ENCODE results near the gene SMIM45.
A peak's percentile ranks its signal among the peaks of the same experiment; 100 is the strongest.

SMIM45 gene

DNA sequence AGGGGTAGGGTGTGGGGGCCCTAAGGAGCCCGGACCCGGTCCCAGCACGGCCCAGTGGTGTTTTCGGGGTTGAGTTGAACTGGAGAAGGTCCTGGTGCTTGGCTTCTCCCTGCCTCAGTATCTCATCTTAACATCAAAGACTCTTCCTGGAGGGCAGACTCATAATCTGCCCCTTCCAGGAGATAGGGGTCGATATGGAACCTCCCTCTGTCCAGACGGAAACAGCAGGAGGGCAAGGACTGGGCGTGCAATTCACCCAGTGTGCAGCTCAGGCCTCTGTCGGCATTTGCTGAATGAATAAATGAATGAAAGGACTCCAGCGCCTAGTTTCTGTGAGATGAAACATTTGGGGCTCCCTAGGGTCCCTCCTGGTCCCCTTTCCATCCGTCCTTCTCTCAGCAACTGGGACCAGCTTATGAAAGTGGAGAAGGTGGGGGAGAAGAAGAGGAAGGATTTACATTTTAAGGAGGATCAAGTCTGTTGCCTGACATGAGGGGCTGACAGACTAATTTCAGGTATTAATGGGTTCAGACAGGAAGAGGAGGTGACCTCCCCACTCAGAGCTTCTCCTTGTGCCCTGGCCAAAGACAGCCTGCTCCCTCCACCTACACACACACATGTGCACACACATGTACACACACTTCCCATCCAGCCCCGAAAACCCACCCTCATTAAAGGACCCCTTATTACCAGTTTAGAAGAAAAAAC, 36.0 kb upstream of the SMIM45 start:
- DNase-seq, result no peak

DNA sequence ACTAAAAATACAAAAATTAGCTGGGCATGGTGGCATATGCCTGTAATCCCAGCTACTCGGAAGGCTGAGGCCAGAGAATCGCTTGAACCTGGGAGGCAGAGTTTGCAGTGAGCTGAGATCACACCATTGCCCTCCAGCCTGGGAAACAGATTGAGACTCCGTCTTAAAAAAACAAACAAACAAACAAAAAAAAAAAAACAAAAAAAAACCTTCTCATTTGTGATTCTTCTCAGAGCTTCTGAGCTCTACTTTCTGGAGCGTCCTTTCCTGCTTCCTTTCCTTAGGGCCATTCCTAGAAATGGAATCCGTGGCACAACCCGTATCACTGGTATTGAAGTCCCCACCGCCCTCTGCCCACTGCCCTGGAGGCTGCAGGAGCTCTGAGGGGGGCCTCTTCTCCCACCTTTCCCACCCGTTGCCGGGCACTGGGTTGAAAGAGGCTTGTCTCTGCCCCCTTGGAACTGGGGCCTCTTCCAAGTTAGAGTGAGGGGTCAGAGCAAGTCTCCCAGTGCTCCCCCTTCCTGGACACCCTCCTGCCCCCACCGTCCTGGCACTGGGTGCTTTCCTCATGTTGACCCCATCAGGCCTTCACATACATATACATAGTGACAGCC, 35.1 kb upstream of the SMIM45 start:
- DNase-seq, result no peak

DNA sequence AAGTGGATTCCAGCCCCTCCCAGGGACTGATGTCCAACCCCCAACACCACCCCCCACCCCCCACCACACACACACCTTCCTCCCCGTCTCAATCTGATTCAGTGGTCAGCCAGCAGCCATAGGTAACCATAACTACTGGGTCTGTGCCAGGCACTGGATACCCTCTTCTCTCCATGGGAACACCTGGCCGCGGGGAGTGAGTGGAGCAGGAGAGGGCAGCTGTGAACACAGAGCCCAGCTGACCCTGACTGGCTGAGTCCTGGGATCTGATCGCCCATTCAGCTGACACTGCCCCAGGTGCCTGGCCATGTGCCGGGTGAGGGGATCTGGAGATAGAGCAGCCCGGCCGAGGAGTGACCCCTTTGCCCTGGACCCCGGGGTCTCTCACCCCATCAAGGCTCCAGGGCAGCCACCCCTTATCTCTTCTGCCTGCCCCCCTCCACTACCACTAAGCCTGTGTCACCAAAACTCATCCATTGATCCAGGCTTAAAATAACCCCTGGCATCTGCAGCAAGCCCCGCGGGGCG, 34.5 kb upstream of the SMIM45 start:
- no peak for DNase-seq

DNA sequence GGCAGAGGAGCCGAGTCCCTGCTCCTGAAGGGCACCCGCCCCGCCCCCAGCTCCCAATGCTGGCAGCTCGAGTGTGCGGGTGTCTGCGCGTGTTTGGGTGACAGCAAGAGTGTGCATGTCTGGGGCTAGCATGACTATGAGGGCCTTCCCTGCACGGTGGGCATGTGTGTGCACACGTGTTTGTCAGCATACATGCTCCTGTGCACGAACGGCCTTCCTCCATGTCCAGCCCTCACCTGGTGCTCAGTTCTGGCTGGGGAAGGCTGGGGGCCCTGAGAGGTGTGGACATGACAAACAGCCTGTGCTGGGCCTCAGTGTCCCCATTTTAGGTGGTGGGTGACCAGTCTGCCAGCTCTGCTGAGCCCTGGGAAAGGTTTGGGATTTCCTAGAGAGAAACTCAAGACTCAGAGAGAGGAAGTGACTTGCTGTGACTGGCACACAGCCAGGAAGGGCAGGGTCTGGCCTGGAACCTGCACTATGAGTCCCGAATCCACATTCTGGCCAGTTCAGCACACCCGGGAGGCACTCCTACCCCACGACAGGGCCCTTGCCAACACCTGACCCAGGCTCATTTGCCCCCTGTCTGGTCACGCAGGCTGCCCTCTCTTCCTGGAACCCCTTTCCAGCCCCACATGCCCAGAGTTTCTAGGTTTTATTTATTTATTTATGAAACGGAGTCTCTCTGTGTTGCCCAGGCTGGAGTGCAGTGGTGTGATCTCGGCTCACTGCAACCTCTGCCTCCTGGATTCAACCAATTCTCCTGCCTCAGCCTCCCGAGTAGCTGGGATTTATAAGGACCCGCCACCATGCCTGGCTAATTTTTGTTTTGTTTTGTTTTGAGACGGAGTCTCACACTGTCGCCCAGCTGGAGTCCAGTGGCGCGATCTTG, 33.8 kb upstream of the SMIM45 start:
- no peak for DNase-seq

DNA sequence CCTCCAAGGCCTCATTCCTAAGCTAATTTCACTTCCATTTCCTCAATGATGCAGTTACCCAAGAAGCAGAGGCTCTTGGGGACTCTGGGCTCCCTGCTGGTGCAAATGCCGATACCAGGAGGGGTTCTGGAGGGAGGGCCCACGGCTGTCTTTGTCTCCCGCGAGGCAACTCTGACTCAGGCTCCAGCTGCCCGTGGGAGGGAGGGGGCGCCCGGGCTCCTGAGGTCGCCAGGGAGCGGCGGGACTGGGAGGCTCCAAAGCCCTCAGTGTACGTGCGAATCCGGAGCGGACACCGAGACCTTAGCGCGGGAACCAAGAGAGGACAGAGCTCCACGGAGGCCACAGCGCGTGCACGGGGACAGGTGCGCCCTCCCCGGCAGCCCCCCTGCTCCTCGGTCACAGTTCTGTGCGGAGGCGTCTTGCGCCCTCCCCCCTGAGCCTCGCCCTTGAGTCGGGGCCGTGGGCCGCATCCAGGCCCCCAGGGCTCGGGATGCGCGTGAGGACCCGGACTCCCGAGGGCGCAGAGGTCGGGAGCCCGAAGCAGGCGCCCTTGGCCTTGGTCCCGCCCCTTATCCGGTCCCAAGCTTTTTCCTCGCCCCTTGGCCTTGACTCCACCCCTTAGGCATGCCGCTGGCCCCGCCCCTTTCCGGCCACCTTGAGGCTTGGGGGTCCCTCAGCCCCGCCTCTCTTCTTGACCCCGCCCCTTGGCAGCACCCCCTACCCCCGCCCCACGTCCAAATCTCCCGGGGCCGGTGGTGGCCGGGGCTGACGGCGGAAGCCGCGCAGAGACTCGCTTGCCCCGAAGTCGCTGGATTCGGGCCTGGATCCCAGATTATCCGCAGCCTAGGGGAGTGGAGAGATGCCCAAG, 32.4 kb upstream of the SMIM45 start:
- DNase-seq, result no peak

DNA sequence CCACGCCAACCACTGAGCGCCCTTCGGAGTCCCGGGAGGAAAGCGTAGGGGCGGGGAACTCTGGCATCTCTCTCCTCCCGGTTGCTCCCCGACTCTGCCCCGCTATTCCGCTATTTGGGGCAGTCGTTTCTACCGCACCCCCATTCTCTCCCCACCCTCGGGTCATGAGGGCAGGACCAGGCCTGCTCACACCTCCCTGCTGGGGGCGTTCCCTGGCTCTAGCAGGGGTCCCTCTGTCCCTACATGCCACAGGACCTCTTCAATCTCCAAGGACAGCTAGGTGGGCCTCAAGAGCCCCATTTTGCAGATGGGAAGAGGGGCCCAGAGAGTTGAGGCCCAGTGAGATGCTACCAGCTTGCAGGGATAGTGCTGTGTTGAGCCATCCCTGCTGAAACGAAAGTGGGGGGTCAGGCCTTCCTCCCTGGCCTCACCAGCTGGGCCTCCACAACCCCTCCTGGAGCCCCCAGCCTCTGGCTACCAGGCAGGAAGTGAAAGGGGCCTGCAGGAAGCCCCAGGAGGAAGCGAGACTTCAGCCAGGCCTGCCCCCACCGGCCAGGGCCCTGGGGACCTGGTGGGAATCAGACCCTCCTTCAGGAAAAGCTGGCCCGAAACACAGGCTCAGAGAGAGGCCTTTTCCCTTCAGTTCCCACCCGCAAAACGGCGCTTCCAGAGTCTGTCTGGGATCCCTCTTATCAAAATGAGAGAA, 31.5 kb upstream of the SMIM45 start:
- no peak for DNase-seq

DNA sequence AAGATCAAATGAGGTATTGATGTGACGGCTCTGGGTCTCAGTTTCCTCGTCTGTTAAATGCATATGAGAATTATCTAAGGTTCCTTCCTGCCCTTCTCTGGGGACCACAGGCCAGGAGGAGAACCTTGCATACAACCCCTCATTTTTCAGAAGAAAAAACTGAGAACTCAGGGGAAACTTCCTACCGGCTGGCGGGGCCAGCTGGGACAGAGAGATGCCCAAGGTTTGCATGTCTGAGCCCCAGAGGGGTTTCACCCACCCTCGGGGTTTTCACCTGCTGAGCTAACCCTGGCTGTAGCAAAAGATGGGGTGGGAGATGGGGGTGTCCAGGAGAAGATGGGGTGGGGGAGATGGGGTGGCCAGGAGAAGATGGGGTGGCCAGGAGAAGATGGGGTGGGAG, 29.6 kb upstream of the SMIM45 start:
- DNase-seq, result no peak

DNA sequence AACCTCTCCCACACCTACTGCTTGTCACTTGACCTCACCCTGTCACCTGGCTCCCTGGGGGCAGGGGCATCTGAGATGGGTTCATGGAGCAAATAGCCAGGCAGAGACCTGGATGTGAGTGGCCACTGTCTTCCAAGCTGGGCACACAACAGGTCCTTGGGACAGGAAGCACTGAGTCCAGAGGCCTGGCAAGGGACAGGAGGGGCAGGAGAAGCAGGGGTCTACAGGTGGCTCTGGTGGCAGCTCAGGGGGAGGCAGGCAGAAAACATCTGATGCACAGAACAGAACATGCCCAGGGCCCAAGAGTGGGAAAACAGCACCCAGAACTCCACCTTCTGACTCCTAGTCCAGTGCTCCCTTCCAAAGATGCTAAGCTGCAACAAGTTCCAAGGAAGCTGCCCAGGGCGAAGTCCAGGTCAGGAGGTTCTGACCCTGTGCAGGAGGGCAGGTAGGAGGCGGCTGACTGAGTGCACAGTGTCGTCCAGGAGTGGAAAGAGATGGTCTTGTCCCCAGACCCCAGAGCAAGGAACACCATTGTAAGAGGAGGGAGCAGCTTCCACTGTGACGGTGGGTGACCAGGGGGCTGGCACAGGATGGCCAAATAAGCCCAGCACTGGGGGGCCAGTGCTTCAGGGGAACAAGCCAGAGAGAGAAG, 28.9 kb upstream of the SMIM45 start:
- DNase-seq, result no peak

DNA sequence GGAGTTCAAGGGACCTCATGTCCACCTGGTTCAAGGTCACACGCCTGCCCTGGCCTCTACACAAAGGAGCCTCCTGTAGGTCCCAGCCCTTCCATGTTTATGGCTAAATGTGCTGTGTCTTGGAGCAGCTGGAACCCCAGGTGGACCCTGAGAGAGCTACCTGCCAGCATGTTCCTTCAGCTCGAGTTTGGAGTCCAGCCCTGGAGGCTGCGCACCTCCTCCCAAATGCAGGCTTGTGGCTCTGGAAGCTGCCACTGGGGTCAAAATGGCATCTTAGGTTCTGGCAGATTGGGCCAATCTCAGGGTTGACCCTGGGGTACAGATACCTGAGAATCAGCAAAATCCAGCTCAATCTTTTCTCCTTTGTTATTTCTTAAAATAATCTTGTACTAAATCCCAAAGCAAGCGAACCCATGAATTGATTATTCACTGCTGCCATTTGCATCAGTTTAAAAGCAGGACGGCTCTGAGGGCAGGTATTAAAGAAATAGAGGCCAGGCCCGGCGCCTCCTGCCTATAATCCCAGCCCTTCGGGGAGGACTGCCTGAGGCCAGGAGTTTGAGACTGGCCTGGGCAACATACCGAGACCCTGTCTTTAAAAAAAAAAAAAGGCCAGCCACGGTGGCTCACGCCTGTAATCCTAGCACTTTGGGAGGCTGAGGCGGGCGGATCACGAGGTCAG, 28.2 kb upstream of the SMIM45 start:
- DNase-seq, result no peak

DNA sequence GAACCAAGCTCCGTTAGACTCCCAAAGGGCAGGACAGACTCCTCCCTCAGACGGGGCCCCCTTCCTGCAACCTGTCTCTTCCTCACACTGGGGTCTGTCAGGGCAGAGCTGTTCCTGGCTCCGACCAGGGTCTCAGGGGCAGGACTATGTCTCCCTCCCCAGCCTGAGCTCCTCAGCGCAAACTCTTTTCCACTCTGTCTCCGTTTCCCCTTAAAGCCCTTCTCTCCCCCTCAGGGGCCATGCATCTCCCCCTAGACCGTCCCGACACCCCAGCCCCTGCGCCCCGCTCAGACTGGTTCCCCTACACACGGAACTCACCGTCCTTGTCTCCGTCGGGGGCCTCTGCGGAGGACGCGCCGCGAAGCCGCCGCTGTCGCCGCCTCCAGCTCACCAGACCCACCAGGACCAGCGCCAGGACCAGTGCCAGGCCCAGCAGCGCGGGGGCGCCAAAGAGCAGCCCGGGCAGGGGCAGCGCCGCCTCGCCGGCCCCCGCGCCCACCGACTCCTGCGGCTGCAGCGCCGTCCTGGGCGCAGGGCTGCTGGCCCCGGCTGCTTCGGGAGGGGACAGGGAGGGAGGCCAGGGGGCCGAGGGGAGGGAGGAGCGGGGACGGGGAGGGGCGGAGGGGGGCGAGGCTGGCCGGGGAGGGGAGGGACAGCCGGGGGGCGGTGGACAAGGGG, 26.0 kb upstream of the SMIM45 start:
- peak; percentile 21 for DNase-seq

DNA sequence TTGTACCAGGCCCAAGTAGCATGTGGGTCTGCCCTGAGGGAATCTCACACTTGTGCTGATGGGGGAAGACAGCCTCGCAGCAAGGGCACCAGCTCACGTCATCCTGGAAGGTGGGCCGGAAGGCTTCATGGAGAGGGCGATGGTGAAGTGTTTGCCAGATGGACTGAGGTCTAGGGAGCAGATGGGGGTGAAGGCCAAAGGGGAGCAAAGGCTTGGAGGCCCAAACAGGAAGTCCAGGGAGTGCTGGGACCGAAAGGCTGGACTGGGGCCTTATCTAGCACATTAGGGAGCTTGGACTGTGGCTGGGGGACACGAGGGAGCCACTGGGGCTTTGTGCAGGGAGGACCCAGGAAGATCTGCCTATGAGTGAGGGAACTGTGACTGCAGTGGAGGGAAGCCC, 24.1 kb upstream of the SMIM45 start:
- no peak for DNase-seq

DNA sequence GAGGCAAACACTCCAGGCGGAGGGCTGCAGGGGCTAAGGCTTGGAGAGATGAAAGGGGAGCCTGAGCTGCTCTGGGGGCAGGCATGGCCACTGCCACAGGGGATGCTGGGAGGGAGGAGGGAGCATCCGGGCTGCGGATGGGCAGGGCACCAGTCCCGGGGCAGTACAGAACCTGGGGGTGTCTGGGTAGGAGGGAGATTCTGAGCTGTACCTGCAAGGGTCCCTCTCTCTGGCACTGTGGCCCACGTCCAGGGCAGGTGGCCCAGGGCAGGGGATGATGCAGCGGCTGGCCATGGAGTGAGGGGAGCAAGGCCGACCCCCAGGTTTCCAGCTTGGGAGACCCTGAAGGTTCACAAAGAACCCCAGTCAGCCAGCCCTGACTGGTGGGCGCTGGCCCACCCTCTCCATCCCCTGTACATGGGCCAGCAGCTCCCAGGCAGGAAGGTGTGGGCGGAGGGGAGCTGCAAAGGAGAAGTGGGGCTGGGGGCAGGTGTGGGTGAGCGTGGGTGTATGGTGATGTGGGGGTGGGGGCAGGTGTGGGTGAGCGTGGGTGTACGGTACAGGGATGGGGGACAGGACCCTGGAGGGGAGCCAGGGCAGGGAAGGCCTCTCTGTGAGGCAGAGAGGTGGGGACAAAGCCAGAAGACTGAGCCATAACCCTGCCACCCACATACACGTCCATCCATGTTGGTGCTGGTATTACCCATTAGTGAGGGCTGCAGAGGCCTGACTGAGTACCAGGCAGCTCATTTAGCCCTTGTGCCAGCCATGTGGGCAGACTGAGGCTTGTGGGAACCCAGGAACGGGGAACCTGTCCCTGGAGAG, 23.1 kb upstream of the SMIM45 start:
- no peak for DNase-seq

DNA sequence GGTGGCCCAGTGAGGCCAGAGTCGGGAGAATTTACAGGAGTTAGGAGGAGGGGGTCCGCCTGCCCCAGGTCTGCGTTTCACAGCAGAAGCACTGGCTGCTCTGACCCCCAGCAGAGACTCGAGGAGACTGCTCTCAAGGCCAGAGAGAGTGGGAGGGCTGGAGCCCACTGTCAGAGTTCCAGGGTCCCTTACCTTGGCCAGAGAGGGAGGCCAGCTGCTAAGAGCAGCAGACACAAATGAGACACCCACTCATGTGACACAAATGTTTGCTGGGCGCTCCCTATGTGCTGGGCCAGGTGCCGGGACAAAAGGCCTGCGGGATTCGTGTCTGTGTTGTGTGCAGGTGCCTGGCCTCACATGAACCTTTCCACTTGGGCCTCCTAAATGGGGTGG, 22.5 kb upstream of the SMIM45 start:
- no peak for DNase-seq

DNA sequence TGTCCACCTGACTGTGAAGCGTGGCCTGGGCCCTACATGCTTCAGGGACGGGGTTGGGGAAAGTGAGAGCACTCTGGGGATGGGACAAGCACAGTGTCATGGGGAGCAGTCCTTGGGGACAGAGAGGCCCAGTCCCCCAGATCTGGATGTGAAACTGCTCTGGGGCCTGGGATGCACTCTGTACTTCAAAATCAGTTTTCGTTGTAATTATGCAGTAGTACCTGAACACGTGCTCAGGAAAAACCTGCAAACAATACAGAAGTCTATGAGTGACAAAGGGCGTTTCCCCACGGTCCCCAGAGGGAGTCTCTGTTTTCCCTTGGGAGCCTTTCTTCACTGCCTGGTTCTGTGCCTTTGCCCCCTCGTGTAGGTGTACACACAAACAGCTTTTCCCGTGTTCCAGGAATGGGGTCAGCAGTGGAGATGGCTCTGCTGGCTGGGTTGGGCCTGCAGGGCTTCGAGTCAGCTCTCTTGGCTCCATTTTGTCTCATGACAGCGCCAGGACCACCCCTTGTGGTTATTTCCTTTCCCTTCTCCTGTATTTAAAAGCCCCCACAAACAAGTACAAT, 20.2 kb upstream of the SMIM45 start:
- no peak for DNase-seq

DNA sequence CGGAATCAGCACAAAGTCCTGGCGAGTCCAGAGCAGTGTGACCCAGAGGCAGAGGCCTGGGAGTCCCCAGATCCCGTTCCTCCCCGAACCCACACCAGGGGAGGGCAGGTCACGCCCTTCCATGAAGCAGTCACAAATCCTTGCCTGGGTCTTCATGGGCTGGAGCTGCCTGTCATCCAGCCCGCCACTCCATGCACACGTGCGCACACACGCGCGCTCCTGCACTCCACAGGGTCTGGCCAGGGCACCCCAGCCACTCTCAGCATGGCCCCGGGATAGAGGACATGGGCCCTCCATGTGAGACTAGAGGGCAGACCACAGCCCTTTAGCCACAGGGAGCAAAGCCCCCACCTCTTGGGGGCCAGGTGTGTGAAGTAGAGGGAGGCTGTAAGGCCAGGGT, 19.6 kb upstream of the SMIM45 start:
- DNase-seq, result no peak

DNA sequence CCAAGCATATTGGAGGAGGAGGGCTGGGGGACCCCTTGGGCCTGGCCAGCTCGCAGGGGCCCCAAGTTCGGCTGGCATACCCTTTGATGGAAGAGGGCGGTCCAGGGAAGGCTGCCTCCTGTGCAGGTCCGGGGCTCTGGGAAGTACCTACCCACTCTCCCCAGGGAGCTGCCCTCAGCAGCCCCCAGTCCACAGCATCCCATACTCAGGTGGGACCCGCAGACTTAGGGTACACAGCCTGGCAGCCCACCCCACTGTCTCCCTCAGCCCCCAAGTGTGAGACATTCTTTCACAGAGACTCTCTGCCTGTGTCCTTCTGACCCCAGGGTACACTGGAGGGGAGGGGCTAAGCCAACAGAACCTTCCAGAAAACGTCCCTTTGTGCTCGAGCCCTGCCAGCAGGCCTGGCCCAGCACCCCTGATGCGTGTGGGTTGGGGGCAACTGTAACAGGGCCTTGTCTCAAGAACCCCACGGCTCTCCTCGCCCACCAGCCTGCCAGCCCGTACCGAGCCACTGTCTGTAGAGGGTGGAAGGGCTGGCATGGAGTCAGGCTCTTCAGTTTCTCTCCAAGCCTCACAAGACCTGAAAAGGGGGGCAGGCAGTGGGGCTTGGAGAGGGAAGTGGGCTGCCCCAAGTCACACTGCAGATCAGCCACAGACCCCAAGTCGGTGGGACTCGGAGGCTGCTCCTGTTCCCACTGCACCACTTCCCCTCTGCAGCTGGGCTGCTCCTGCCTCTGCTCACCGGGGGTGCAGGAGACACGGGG, 18.4 kb upstream of the SMIM45 start:
- no peak for DNase-seq

DNA sequence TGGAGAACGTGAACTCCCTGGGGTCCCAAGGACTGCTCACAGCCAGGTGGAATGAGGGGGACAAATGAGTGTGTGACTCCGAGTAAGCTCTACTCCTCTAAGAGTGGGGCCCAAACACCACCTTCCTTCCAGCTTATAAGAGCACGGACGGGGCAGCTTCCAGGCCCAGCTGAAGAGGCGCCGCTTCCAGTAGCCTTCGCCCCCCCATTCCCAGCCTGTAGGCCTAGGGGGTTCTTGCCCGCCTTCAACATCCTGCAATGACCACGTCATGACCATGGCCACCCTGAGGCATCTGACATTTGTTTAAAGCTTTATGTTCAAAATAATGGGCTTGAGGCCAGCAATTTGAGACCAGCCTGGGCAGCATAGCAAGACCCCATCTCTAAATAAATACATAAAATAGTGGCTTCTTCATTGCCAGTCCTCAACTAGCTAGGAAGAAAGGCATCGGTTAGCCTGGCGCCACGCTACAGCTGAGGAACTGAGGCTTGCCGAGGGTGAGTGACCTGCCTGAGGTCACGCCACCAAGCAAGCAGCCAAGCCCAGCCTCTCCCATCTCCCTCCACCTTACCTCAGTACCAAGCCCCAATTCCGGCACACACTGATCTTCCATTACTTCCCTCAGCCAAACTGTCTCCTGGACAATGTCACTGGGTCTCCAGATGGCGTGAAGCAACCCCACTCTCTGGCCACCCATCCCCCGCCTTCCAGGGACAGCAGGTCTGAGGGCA, 17.5 kb upstream of the SMIM45 start:
- DNase-seq, result no peak

DNA sequence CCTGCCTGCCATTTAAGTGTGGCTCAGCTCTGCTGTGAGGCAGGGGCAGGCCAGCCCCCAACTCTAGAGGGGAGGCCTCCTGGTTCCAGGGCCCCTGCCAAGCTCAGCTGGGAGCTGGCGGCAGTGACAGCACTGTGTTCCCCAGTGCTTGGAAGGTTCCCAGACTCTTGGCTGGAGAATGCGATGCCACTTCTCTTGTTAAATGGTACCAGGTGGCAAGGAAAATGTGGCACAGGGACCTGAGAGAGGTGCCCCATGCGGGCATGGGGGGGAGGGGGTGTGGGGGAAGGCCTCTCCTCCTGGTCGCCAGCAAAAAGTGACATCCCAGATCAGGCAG, 17.0 kb upstream of the SMIM45 start:
- no peak for DNase-seq

All from amniotic stem cell (primary cell).